ENCODE measurements around the gene ITGA11. TPM values are rescaled to one million over a fixed set of nuclear protein-coding genes. Genes with fewer than 3 reads are reported as not detected.

The ITGA11 gene
- polyA plus RNA-seq, 1 of the 3 experiments (the other 2 are of a cell fraction): 0.49 TPM

GRCh38 chr15:68365140-68365745 is 66.7 kb downstream of the ITGA11 start:
- TF ChIP-seq RXRA (IDR thresholded peaks at IDR 0.05; ENCODE audit: borderline replicate concordance, low read depth) (no peak), EZH2phosphoT487 (IDR thresholded peaks at IDR 0.05; ENCODE audit: borderline replicate concordance, low read depth) (no peak), TAF1 (IDR thresholded peaks at IDR 0.05; ENCODE audit: borderline replicate concordance, low read depth, low read length) (no peak), JUND (IDR thresholded peaks at IDR 0.05) (no peak), USF1 (IDR thresholded peaks at IDR 0.05; ENCODE audit: borderline replicate concordance, low read depth) (no peak), SIN3A (IDR thresholded peaks at IDR 0.05; ENCODE audit: borderline replicate concordance, low read depth, low read length) (no peak), NRF1 (IDR thresholded peaks at IDR 0.05; ENCODE audit: low read depth, low read length) (no peak), MAX (IDR thresholded peaks at IDR 0.05; ENCODE audit: low read depth) (no peak), MXI1 (IDR thresholded peaks at IDR 0.05; ENCODE audit: low read depth, low read length) (no peak), GABPA (IDR thresholded peaks at IDR 0.05; ENCODE audit: low read depth) (no peak), IRF3 (IDR thresholded peaks at IDR 0.05; ENCODE audit: low read depth, low read length) (no peak)
- Histone ChIP-seq H3F3A (replicated peaks; ENCODE audit: insufficient read depth) (no peaks in the 10 kb centered on the region), H3K27ac (ENCODE audit: low read depth in 2 of 2, low read length in 1 of 2) (no peak overlapping the region), H3K27me3 (ENCODE audit: insufficient read depth) (no peaks in the 10 kb centered on the region), H3K4me2 (no peak overlapping the region), H3K9me2 (no peaks in the 10 kb centered on the region), H3K4me3 (ENCODE audit: low read depth in 2 of 2, low read length in 1 of 2) (no peak overlapping the region), H3K4me1 (ENCODE audit: control insufficient read depth in 1 of 2, insufficient read depth in 2 of 2, low read depth in 1 of 2, low read length in 1 of 2) (no peaks in the 10 kb centered on the region), H3K9me3 (no peaks in the 10 kb centered on the region), H3K79me2 (ENCODE audit: insufficient read depth) (no peaks in the 10 kb centered on the region), H3K9ac (no peak overlapping the region), H2AFZ (ENCODE audit: low read depth) (no peak overlapping the region), H3K36me3 (replicated peaks in 1 of 2; ENCODE audit: control insufficient read depth in 1 of 2, insufficient read depth in 2 of 2, low read length in 1 of 2) (no peaks in the 10 kb centered on the region), H4K20me1 (ENCODE audit: insufficient read depth) (no peaks in the 10 kb centered on the region)
- DNase-seq: no peak
- 77% methylated on average over 7 of the region's 7 CpGs for WGBS (ENCODE audit: low lambda C conversion rate)
- CTCF ChIA-PET: no interaction called here
- POLR2A ChIA-PET: interaction anchor here (0.6 kb wide), 1 partner anchor 273 kb away, joined by 5 read pairs; no protein-coding TSS in a partner anchor

GRCh38 chr15:68364660-68365035 is 67.3 kb downstream of the ITGA11 start:
- Histone ChIP-seq H3K27me3 (ENCODE audit: insufficient read depth) (no peaks in the 10 kb centered on the region), H3K9ac (no peak overlapping the region), H3K9me3 (no peaks in the 10 kb centered on the region), H3F3A (replicated peaks; ENCODE audit: insufficient read depth) (no peaks in the 10 kb centered on the region), H3K4me1 (ENCODE audit: control insufficient read depth in 1 of 2, insufficient read depth in 2 of 2, low read depth in 1 of 2, low read length in 1 of 2) (no peaks in the 10 kb centered on the region), H3K27ac (ENCODE audit: low read depth in 2 of 2, low read length in 1 of 2) (no peak overlapping the region), H2AFZ (ENCODE audit: low read depth) (no peak overlapping the region), H3K9me2 (no peaks in the 10 kb centered on the region), H3K4me2 (no peak overlapping the region), H3K4me3 (ENCODE audit: low read depth in 2 of 2, low read length in 1 of 2) (no peak overlapping the region), H4K20me1 (ENCODE audit: insufficient read depth) (no peaks in the 10 kb centered on the region), H3K79me2 (ENCODE audit: insufficient read depth) (no peaks in the 10 kb centered on the region), H3K36me3 (replicated peaks in 1 of 2; ENCODE audit: control insufficient read depth in 1 of 2, insufficient read depth in 2 of 2, low read length in 1 of 2) (no peaks in the 10 kb centered on the region)
- ChIA-PET CTCF (no interaction called here), POLR2A (no interaction called here)
- TF ChIP-seq CTCF (IDR thresholded peaks at IDR 0.05): no peak
- no peak for TF ChIP-seq USF2 (IDR thresholded peaks at IDR 0.05; ENCODE audit: borderline replicate concordance, low read depth, low read length)
- TF ChIP-seq GABPA (IDR thresholded peaks at IDR 0.05; ENCODE audit: low read depth): no peak
- TF ChIP-seq JUND (IDR thresholded peaks at IDR 0.05): no peak
- TF ChIP-seq USF1 (IDR thresholded peaks at IDR 0.05; ENCODE audit: borderline replicate concordance, low read depth): no peak
- TF ChIP-seq EP300 (IDR thresholded peaks at IDR 0.05; ENCODE audit: borderline replicate concordance in 1 of 2, low read depth in 1 of 2, low read length in 1 of 2): no peak
- TF ChIP-seq PBX3 (IDR thresholded peaks at IDR 0.05): no peak
- TF ChIP-seq, protein P1, sequence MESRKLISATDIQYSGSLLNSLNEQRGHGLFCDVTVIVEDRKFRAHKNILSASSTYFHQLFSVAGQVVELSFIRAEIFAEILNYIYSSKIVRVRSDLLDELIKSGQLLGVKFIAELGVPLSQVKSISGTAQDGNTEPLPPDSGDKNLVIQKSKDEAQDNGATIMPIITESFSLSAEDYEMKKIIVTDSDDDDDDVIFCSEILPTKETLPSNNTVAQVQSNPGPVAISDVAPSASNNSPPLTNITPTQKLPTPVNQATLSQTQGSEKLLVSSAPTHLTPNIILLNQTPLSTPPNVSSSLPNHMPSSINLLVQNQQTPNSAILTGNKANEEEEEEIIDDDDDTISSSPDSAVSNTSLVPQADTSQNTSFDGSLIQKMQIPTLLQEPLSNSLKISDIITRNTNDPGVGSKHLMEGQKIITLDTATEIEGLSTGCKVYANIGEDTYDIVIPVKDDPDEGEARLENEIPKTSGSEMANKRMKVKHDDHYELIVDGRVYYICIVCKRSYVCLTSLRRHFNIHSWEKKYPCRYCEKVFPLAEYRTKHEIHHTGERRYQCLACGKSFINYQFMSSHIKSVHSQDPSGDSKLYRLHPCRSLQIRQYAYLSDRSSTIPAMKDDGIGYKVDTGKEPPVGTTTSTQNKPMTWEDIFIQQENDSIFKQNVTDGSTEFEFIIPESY (IDR thresholded peaks at IDR 0.05; ENCODE audit: borderline replicate concordance, low read depth): no peak
- 70% methylated on average over 4 of the region's 11 CpGs for WGBS (ENCODE audit: low lambda C conversion rate)
- DNase-seq: no peak

All from SK-N-SH (cell line).